ENCODE data around the gene SRRT.

Gene SRRT

GRCh38 chr7:100874577-100875355 is at the start of gene SRRT:
Gene SRRT (plus strand): TSS chr7:100875103. CDS start chr7:100875591, 488 bp downstream.
- DNase-seq (ENCODE audit: low read depth in 2 of 2), result peak; percentile 99
- H3K4me3 ChIP-seq (replicated peaks in 1 of 2; ENCODE audit: low read depth in 2 of 2, low read length in 2 of 2), result peak within 1 kb of the TSS; percentile 89 to 95
- TF ChIP-seq CTCF (IDR thresholded peaks at IDR 0.05; ENCODE audit: low read depth, low read length), result peak; percentile 44

GRCh38 chr7:100825215-100825671 is 49.7 kb upstream of the SRRT start:
- peak; percentile 33 to 38 for DNase-seq (ENCODE audit: low read depth in 2 of 2)
- no peak for TF ChIP-seq CTCF (IDR thresholded peaks at IDR 0.05; ENCODE audit: low read depth, low read length)
- H3K4me3 ChIP-seq (replicated peaks in 1 of 2; ENCODE audit: low read depth in 2 of 2, low read length in 2 of 2), result peak overlapping the region; percentile 73 to 87

- peak overlapping the region; percentile 73 to 87 for H3K4me3 ChIP-seq (replicated peaks in 1 of 2; ENCODE audit: low read depth in 2 of 2, low read length in 2 of 2)
- DNase-seq (ENCODE audit: low read depth in 2 of 2), result peak; percentile 54 to 60
- peak; percentile 19 for TF ChIP-seq CTCF (IDR thresholded peaks at IDR 0.05; ENCODE audit: low read depth, low read length)
These were observed 49.0 kb upstream of the SRRT start for GRCh38 chr7:100825751-100826513.

- peak overlapping the region; percentile 73 to 87 for H3K4me3 ChIP-seq (replicated peaks in 1 of 2; ENCODE audit: low read depth in 2 of 2, low read length in 2 of 2)
- DNase-seq (ENCODE audit: low read depth in 2 of 2), result peak in 1 of 2 donors; percentile 29
- no peak for TF ChIP-seq CTCF (IDR thresholded peaks at IDR 0.05; ENCODE audit: low read depth, low read length)
These were observed 48.2 kb upstream of the SRRT start for GRCh38 chr7:100826514-100827329.

- DNase-seq (ENCODE audit: low read depth in 2 of 2), result peak; percentile 85 to 93
- peak within 1 kb of the TSS; percentile 73 to 87 for H3K4me3 ChIP-seq (replicated peaks in 1 of 2; ENCODE audit: low read depth in 2 of 2, low read length in 2 of 2)
- peak; percentile 53 for TF ChIP-seq CTCF (IDR thresholded peaks at IDR 0.05; ENCODE audit: low read depth, low read length)
These were observed 47.3 kb upstream of the SRRT start, which contains the start of gene EPHB4 for GRCh38 chr7:100827330-100828226. Gene EPHB4 (minus strand): TSS chr7:100827523. CDS start chr7:100827030, 493 bp downstream.

All from cardiac fibroblast (primary cell).